ENCODE measurements around the gene IP6K1.
A peak's percentile ranks its signal among the peaks of the same experiment; 100 is the strongest.
"Not testable (repeated sequence)": the region's sequence is repeated elsewhere in the genome, so short reads cannot be mapped to it uniquely, and the experiment has no call there.

Gene IP6K1

DNA sequence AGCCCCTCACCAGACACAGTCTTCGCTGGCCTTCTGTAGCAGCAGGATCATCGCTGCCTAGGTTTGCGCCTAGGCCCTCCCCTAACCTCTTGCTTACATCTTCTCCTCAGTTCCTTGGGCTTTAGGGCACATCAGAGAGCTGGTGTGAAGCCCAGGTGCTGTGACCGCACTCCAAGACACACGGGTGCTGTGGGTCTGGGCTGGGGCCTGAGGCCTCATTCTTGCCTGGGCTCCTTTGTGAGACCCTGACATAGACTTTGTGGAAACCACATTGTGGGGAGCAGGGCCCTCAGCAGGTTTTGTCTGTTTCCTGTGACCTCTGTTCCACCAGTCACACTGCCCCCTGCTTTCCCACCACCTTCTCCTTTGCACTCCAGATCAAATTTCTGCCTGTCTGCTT, 74.9 kb downstream of the IP6K1 start:
- DNase-seq (ENCODE audit: low read depth), result no peak

DNA sequence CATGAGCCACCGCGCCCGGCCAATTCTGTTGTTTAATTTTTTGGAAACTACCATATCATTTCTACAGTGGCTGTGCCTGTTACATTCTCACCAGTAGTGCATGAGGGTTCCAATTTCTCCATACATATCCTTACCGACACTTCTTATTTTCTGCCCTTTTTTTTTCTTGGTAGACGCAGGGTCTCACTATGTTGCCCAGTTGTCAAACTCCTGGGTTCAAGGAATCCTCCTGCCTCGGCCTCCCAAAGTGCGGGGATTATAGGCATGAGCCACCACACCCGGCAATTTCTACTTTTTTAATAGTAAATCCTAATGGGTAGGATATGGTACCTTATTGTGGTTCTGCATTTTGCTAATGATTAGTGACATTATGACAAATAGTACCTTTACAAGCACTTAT, 76.5 kb downstream of the IP6K1 start:
- DNase-seq (ENCODE audit: low read depth), result no peak

DNA sequence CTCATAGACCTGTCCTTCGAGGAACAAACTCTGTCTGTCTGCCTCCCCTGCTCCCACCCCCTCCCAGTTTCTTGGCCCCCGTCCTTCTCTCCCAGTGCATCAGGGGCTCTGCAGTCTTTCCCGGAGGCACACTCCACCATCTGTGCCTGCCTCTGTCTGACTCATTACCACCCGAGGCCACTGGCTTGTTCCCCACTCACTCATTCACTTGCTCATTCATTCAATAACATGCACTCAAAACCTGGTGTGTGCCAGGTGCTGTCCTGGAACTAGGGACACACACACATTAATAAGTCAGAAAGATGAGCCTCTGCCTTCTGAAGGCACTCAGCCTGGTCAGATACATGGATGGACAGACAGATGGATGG, 79.2 kb downstream of the IP6K1 start:
- DNase-seq (ENCODE audit: low read depth), result no peak

DNA sequence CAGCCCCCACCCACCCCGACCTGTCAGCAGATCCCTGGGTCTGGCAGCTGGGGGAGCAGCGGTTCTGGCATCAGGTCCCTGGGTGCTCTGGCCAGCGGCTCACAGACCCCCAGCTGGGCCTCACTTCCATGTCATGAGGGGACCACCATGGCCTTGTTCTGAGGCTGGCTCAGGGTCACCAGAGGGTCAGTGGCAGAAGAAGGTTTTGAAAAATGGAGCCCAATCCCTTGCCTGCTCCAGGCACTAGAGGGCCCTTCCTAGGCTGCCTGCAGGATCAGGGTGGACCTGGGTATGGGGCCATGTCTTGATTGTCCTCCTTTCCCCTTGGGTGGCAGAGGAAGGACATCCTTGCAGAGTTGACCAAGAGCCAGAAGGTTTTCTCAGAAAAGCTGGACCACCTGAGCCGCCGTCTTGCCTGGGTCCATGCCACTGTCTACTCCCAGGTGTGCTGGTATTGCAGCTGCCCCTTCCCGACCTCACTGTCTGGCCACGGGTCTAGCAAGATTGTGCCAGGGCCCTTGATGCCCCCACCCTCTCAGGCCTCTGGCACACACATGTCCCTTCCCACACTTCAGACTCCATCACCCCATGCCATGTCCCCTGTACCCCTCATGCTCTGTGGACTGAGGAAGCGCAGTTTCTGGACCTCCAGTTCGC, 79.8 kb downstream of the IP6K1 start:
- DNase-seq (ENCODE audit: low read depth), result no peak

DNA sequence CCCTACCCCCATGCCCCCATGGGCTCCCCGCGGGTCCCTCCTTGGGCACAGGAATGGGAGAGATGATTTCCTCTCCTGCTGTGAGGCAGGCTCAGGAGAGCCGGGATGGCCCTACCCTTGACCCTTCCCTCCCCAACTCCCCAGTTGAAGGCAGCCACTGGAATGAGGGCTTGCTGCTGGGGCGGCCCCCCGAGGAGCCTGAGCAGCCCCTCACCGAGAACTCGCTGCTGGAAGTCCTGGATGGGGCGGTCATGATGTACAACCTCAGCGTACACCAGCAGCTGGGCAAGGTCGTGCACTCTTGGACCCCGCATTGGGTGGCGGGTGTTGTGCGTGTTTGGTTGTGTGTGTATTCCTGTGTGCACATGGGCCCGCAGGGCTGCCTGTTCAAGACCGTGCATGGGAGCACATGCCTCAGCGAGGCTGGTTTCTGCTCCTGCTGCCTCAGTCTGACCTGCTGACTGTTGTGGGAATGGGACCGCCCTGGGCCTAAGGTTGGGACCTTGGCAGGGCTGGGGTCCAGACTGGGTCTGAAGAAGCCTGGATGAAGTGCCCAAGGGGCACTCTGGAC, 80.9 kb downstream of the IP6K1 start:
- no peak for DNase-seq (ENCODE audit: low read depth)

DNA sequence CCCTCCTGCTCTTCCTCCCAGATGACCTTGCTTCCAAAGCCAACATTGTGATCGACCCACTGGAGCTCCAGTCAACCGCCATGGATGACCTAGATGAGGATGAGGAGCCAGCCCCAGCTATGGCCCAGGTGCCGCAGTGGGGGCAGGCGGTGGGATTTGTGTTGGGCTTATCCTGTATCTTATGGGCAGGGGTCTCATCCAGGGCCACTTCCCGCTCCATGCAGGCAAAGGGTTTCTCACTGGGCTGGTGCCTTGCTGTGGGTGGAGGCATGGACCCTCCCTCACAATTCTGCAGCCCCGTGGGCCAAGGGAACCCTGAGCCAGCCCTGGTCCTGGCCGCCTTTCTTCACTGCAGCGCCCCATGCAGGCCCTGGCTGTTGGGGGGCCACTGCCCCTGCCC, 81.7 kb downstream of the IP6K1 start:
- no peak for DNase-seq (ENCODE audit: low read depth)

DNA sequence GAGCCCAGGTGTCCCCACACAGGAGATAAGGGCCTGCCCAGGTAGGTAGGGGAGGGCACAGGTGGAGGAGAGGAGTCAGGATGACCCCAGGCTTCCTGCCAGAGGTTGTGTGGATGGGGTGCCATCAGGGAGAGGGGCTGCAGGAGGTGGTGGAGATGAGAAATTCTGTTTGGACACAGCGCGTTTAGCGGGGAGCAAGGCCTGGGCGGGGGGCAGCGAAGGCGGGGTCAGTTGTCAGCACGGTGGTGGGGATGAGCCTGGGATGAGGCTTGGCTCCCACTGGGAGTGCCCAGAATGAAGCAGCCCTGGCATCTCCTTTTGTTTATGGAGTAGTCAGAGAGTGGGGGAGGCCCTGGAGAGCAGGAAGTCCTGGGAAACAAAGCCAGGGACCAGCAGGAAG, 82.4 kb downstream of the IP6K1 start:
- no peak for DNase-seq (ENCODE audit: low read depth)

DNA sequence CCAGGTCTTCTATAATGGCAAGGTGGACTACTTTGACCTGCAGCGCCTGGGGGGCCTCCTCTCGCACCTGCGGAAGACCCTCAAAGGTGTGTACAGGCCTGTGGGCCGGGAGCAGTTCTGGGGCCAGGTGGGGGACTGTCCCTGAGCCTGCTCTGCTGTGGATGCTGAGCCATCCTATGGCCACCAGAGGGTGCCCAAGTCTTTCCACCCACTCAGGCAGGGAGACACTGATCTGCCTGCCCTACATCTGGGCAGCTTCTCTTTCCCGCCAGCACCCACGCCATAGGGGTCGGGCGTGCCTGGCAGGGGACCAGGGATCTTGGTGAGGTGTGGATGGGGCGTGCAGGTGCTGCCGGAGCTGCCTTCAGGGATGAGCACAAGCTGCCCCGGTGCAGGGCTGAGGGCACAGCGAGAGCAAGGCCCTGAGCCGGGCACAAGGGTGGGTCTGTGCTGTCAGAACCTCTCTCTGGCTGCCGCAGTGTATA, 82.9 kb downstream of the IP6K1 start:
- DNase-seq (ENCODE audit: low read depth), result no peak

DNA sequence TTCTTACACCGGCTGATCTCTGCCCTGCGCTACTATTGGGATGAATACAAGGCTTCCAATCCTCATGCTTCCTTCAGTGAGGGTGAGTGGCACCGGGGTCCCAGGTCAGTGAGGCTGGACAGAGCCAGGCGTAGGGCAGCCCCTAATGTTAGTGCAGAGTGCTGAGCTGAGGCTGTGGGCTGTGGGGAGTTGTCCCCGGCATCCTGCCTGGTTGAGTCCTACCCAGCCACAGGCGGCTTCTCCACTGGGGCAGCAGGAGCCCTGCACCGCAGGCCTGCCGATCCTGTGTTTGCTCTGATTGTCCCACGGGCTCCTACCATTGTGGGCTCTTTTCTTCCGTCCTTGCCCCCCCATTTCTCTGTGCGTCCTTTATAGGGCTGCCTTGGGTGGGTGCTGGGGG, 83.7 kb downstream of the IP6K1 start:
- DNase-seq (ENCODE audit: low read depth), result no peak

DNA sequence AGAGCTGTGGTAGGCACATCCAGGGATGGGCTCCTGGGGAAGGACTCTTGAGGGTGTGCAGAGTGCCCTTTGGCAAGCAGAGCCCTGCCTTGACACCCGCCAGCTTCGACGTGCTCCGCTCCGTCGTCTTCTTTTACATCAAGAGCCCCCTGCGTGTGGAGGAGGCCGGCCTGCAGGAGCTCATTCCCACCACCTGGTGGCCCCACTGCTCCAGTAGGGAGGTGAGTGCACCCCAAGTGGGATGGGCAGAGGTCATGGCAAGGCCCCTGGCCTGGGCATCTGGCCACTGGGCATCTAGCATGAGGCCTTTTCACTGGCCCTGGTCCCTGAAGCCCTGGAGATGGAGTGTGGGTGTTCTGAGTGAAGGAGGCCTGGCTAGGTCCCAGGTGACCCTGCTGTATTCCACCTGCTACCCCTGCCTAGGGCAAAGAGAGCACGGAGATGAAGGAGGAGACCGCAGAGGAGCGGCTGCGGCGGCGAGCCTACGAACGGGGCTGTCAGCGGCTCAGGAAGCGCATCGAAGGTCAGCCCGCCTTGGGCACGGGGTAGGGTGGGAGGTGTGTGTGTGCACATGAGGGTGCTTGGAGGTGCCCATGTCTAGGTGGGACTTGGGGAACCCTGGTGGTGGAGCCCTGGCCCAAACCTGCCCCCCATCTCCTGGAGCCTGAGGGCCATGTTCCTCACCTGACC, 84.8 kb downstream of the IP6K1 start:
- DNase-seq (ENCODE audit: low read depth), result no peak

DNA sequence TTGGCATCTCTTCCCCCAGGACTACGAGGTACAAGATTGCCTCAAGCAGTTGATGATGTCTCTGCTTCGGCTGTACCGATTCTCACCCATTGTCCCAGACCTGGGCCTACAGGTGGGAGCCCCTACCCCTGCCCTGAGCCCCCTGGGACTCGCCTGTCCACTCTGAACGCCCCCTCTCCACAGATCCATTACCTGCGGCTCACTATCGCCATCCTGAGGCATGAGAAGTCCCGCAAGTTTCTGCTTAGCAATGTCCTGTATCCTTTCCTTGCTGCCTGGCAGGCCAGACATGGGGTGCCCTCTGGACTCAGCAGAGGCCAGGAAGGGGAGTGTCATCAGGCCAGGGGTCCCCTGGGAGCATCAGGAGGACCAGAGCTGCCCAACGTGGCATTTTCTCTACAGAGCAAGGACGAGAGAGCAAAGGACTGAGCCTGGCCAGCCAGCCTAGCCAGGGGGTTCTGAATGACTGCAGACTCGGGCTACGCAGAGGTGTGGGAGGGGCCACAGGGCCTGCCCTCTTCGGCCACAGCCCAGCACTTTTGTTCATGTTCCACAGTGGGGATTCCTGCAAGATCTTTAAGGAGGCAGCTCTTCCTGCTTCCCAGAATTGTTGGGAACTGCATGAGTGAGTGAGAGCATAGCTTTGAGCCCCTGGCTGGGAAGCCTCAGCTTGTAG, 85.8 kb downstream of the IP6K1 start:
- no peak for DNase-seq (ENCODE audit: low read depth)

DNA sequence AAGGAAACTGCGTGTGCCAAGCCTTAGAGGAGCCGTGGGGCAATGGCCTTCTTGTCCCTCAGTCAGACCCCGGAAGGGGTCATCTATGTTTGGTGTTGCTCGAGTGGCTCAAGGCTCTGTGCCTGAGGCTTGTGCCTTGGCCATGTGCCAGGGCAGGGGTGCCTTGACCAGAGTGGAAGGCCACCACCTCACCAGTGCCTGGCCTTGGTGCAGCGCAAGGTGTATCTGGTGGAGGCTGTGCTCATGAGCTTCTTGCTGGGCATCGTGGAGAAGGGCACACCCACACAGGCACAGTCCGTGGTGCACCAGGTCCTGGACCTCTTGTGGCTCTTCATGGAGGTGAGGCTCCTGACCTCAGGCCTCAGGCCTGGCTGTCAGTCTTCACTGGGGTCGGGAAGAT, 86.3 kb downstream of the IP6K1 start:
- DNase-seq (ENCODE audit: low read depth), result no peak

DNA sequence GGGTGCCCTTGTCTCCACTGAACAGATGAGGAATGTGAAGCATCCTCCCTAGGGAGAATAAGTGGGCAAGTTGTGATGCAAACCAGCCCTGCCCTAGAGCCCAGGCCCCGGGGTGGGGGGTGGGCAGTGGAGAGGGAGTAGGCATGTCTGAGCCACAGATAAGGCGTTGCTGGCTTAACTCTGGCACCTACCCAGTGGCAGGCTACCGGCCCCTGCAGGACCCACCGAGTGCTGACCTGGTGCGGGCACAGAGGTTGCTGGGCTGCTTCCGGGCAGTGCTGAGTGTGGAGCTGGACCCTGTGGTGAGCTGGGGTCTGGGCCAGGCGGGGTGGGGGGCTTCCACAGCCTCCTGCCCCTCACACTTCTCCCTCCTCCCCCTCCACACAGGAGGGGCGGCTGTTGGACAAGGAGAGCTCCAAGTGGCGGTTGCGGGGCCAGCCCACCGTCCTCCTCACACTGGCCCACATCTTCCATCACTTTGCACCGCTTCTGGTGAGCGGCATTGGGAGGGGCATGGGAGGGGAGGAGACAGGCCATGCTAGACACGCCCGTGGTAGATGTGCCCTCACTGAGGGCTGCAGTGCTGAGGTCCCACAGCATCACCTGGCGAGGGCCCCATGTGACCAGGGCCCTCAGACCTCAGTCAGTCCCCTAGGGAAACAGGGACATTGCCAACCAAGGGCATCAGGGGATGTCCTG, 86.9 kb downstream of the IP6K1 start:
- no peak for DNase-seq (ENCODE audit: low read depth)

DNA sequence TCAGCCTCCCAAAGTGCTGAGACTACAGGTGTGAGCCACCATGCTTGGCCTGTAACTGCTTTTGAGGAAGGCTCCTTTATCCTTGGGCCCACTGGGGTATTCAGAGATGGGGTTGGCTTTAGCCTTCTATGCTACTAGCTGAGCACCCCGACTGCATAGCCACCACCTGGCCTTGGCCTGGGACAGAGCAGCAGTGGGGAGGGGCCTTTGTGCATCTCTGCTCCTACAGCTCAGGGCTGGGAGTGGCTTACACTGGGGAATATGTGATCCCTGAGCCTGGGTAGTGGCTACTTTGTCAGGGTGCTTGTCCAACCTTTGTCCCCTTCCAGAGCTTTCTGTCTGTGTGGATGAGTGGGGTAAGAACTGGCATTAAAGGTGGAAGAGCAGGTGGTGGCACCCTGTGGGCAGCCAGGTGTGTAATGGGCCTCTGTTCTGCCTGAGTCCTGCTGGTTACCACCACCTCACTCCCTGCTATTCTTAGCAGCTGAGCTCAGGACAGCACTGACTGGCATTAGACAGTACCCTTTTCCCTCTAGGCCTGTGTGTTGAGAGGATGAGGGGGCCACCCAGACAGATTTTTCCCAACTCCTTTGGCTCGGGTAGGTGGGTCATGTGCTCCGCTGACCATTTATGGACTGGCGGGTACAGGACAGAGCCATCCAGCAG, 90.9 kb downstream of the IP6K1 start:
- DNase-seq (ENCODE audit: low read depth), result not testable (repeated sequence)

DNA sequence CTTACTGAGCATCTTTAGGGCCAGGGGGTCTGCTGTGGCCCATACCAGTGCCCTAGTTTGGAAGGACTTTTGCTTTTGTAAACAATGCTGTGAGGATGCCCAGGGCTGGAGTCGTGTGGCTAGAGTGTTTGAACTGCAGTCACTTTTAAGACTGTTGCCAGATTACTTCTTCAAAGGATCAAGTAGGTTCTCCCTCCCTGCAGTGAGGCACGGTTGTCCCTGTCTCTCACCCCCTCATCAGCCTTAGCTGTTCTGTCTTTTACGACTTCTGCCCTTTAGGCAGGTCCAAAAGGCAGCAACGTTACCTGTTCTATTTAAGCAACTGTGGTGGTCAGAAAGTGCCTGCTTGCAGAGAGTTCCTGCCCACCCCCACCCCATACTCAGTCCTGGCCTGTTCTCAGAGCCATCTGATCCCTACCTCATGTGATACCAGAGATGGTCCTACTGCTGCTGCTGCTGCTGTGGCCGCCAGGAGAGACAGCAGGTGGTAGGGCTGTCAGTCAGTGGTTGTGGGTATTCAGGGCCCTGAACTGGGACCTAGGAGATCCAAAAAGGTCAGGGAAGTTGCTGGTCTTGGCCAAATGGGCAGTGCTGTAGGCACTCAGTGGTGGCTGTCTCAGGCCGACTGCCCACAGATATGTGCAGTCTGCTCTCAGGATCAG, 91.8 kb downstream of the IP6K1 start:
- not testable (repeated sequence) for DNase-seq (ENCODE audit: low read depth)

DNA sequence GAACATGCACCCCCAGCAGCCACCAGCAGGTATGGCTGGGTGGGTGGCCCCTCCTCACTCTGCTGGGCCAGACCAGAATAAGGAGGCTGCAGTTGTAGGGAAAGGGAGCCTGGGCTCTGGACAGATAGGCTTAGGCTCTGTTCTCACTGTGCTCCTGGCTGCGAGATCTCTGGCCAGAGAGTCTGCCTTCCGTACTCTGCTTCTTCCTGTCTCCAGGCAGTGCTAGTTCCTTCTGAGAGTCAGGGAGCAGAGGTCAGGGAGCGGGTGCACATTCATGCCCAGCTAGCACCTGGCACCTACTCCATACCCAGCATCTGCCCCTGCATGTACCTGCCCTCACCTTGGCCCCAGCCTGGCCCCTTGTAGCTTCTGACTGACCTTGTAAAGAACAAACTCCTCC, 94.9 kb downstream of the IP6K1 start:
- DNase-seq (ENCODE audit: low read depth), result not testable (repeated sequence)

DNA sequence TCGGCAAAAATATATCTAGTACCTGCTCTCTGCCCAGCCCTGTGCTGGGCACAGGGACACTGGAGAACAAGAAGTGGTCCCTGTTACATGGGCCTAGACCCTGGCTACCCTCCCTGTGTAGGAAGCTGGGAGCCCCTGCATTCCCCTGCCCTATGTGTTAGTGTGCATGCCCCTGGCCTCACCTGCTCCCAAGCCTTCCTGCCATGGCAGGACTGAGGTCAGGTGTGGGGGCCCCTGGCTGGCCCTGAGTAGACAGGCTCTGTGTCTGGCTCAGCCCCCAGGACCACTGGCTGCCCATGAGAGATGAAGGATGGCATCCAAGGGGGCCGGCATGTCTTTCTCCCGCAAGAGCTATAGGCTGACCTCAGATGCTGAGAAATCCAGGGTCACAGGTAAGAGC, 95.5 kb downstream of the IP6K1 start:
- not testable (repeated sequence) for DNase-seq (ENCODE audit: low read depth)

DNA sequence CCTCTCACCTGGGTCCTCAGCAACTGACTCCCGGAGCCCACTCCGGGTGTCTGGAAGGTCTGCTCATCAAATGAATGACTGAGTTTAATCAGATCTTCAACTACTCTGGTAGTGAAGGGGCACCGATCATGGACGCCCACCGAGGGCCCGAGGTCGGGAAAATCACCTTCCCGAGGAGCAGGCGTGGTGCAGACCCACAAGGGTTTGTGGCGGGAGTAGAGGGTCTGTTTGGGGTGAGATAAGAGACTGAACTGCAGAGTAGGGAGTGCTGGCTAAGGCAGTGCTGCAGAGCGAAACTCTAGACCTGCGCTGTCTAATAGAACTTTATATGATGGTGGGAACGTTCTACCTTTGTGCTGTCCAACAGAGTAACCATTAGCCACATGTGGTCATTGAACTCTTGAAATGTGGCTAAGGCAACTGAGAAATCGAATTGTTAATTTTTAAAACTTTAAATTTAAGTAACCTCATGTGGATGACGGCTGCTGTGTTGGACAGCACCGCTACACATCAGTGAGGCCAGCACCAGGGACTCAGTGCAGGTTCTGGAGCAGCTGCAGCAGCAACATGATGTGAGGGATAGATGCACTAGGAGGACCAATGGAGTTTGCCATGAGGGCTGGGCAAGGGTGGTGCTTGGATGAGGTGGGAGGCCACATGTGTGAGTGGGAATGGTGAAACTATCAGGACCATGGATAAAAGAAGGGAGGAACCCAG, 96.3 kb downstream of the IP6K1 start:
- not testable (repeated sequence) for DNase-seq (ENCODE audit: low read depth)

DNA sequence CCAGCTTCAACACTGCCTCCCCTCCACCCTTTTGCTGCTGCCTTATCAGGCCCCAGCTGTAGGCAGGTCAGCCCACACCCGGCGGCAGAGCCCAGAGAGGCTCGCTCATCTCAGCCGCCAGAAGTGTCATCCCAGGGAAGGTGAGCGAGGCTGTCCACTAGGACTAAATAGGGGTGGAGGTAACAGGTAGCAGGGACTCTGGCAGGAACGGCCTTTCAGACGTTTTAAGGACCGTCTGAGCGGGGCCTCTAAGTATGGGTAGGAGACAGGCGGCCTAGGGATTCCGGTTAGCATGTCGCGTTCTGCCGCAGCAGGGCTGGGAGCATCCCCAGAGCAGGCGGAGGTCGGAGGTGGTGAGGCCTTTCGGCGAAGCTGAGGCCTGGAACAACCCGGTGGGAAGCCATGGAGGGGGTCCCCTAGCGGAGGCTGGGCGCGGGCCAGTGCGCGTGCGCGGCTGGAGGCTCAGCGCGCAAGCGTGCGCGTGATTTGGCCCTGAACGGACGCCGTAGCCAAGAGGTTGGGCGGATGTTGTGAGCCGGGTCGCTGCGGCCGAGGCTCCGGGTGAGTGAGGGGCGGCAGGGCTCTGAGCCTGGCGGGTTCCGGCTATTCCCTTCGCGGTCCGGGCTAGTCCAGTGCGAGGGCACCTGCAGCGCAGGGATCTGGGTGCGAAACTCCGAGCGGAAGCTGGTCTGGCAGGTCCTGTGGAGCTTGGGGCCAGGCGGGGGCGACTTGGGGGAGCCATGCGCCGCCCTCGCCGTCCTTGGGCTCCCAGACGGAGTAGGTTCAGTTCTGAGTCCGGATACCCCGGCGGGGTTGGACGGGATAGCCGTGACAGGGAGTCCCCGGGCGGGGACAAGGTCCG, 97.1 kb downstream of the IP6K1 start, which contains the start of the genes MST1 and RNF123:
TSS of gene MST1 (minus strand) at position 429 of the 862 bp plus-strand sequence. CDS start 783 bp downstream, outside the sequence.
TSS of gene RNF123 (plus strand) at position 512 of the 862 bp plus-strand sequence. CDS start 1,609 bp downstream, outside the sequence.
- DNase-seq (ENCODE audit: low read depth), result peak; percentile 76
